WI38 (cell line): ENCODE measurements around the gene RFX4.

Experiments
- H3K4me3 ChIP-seq: 2 replicates; pipeline ENCODE4 v1.5.1; 2011; ENCODE audit warnings: low read depth, mild to moderate bottlenecking, control low read depth, low read length
- CTCF ChIP-seq: IDR thresholded peaks from 2 replicates; pipeline ENCODE4 v1.5.1; 2012; ENCODE audit warnings: low read depth, mild to moderate bottlenecking, control low read depth, low read length

RFX4 gene

GRCh38 chr12:106595268-106595667 is 12.5 kb downstream of the RFX4 start:
- no peak for TF ChIP-seq CTCF
- H3K4me3 ChIP-seq, result no peak overlapping the region

GRCh38 chr12:106598003-106598402 is 15.2 kb downstream of the RFX4 start:
- no peak for TF ChIP-seq CTCF

GRCh38 chr12:106599302-106599701 is 16.5 kb downstream of the RFX4 start:
- no peak overlapping the region for H3K4me3 ChIP-seq
- no peak for TF ChIP-seq CTCF

More at GRCh38 chr12:106598003-106598402, 15.2 kb downstream of the RFX4 start:
- no peak overlapping the region for H3K4me3 ChIP-seq

GRCh38 chr12:106600503-106600902 is 17.7 kb downstream of the RFX4 start:
- no peak overlapping the region for H3K4me3 ChIP-seq

GRCh38 chr12:106601031-106601430 is 18.2 kb downstream of the RFX4 start:
- no peak for TF ChIP-seq CTCF
- no peak overlapping the region for H3K4me3 ChIP-seq

More at GRCh38 chr12:106600503-106600902, 17.7 kb downstream of the RFX4 start:
- TF ChIP-seq CTCF, result no peak

- TF ChIP-seq CTCF, result no peak
- H3K4me3 ChIP-seq, result no peak overlapping the region
These were observed 18.7 kb downstream of the RFX4 start for GRCh38 chr12:106601496-106601895.

GRCh38 chr12:106602076-106602475 is 19.3 kb downstream of the RFX4 start:
- H3K4me3 ChIP-seq, result no peak overlapping the region
- no peak for TF ChIP-seq CTCF
